H1 (cell line): ENCODE results near the gene TTC28.

Experiments
- CBX8 ChIP-seq: fragments of 300-800, 300-1000 bp; sonication (generic); IDR thresholded peaks from 2 replicates; pipeline ENCODE4 v1.7.1; 2016; ENCODE audit warnings: low read depth, low read length, borderline replicate concordance
- EP300 ChIP-seq, 2 experiments: IDR thresholded peaks; 1 replicate in 1 of 2; 2 replicates in 1 of 2; pipeline ENCODE4 v1.6.1; 2011 to 2012; ENCODE audit warnings: low read depth in 2 of 2, low read length in 2 of 2, mild to moderate bottlenecking in 2 of 2, borderline replicate concordance in 1 of 2, inconsistent platforms in 1 of 2, moderate library complexity in 1 of 2
- EZH2 ChIP-seq: fragments of 200-600 bp; sonication (generic); IDR thresholded peaks from 2 replicates; pipeline ENCODE4 v1.7.1; 2012; ENCODE audit warnings: low read depth, mild to moderate bottlenecking, moderate library complexity, low read length, inconsistent platforms; ENCODE audit not compliant: severe bottlenecking
- JUND ChIP-seq: IDR thresholded peaks from 2 replicates; pipeline ENCODE4 v1.6.1; 2011; ENCODE audit warnings: mild to moderate bottlenecking, improper control_type of control experiment, low read length
- POLR2A ChIP-seq, 2 experiments: IDR thresholded peaks; 1 replicate in 1 of 2; 2 replicates in 1 of 2; pipeline ENCODE4 v1.6.1; 2011; ENCODE audit warnings: low read depth in 2 of 2, low read length in 2 of 2, mild to moderate bottlenecking in 2 of 2; ENCODE audit errors: control extremely low read depth in 1 of 2
- RXRA ChIP-seq: IDR thresholded peaks from 2 replicates; pipeline ENCODE4 v1.6.1; 2011; ENCODE audit warnings: low read depth, mild to moderate bottlenecking, low read length, moderate library complexity; ENCODE audit not compliant: insufficient read depth
- TF ChIP-seq, protein P1 (sequence below), 3 experiments: IDR thresholded peaks; 1 replicate in 2 of 3; 2 replicates in 1 of 3; pipeline versions ENCODE4 v1.5.1 to v1.6.1; 2011; ENCODE audit warnings: low read length in 3 of 3, mild to moderate bottlenecking in 3 of 3, inconsistent platforms in 2 of 3, low read depth in 1 of 3, moderate library complexity in 1 of 3; ENCODE audit not compliant: insufficient read depth in 1 of 3; ENCODE audit errors: control extremely low read depth in 1 of 3
- TF ChIP-seq, protein P2 (sequence below): IDR thresholded peaks from 2 replicates; pipeline ENCODE4 v1.6.1; 2012; ENCODE audit warnings: inconsistent platforms

DNA sequence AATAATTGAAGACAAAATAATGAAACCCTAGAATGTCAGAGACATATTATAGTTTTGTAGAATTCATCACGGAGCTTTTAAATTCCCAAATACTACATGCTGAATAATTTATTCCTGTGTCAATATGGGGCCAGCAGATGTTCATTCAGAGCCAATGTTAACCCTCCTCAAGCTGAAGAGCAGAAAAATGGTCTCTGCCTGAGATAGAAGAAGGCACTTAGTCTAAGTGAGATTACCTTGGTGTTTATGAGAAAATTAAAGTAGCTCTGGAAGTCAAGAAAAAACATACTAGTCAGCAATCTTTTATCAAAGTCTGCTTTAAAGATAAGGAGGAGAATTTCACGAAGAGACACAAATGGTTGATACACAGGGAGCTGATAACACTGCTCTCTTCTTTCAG lies 328.2 kb downstream of the TTC28 start:
- TF ChIP-seq, protein P1, sequence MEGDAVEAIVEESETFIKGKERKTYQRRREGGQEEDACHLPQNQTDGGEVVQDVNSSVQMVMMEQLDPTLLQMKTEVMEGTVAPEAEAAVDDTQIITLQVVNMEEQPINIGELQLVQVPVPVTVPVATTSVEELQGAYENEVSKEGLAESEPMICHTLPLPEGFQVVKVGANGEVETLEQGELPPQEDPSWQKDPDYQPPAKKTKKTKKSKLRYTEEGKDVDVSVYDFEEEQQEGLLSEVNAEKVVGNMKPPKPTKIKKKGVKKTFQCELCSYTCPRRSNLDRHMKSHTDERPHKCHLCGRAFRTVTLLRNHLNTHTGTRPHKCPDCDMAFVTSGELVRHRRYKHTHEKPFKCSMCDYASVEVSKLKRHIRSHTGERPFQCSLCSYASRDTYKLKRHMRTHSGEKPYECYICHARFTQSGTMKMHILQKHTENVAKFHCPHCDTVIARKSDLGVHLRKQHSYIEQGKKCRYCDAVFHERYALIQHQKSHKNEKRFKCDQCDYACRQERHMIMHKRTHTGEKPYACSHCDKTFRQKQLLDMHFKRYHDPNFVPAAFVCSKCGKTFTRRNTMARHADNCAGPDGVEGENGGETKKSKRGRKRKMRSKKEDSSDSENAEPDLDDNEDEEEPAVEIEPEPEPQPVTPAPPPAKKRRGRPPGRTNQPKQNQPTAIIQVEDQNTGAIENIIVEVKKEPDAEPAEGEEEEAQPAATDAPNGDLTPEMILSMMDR (IDR thresholded peaks at IDR 0.05; ENCODE audit: control extremely low read depth in 1 of 3, insufficient read depth in 1 of 3, low read depth in 1 of 3, low read length in 3 of 3): no peak
- TF ChIP-seq JUND: no peak
- TF ChIP-seq, protein P2, sequence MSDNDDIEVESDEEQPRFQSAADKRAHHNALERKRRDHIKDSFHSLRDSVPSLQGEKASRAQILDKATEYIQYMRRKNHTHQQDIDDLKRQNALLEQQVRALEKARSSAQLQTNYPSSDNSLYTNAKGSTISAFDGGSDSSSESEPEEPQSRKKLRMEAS: no peak
- no peak for TF ChIP-seq POLR2A (IDR thresholded peaks at IDR 0.05; ENCODE audit: control extremely low read depth in 1 of 2, low read depth in 2 of 2, low read length in 2 of 2)
- TF ChIP-seq RXRA: no peak
- TF ChIP-seq CBX8: no peak
- TF ChIP-seq EP300 (IDR thresholded peaks at IDR 0.05; ENCODE audit: borderline replicate concordance in 1 of 2, low read depth in 2 of 2, low read length in 2 of 2): no peak
- TF ChIP-seq EZH2: no peak
